NCI-H1930 (cell line): ENCODE results near the gene GBP7.
"Not testable (repeated sequence)": the region's sequence is repeated elsewhere in the genome, so short reads cannot be mapped to it uniquely, and the experiment has no call there.

ENCODE experiments used
- DNase-seq, 2 experiments: peaks; one replicate each; lab custom pipeline; 2025; lab: John Stamatoyannopoulos, UW

The GBP7 gene

DNA sequence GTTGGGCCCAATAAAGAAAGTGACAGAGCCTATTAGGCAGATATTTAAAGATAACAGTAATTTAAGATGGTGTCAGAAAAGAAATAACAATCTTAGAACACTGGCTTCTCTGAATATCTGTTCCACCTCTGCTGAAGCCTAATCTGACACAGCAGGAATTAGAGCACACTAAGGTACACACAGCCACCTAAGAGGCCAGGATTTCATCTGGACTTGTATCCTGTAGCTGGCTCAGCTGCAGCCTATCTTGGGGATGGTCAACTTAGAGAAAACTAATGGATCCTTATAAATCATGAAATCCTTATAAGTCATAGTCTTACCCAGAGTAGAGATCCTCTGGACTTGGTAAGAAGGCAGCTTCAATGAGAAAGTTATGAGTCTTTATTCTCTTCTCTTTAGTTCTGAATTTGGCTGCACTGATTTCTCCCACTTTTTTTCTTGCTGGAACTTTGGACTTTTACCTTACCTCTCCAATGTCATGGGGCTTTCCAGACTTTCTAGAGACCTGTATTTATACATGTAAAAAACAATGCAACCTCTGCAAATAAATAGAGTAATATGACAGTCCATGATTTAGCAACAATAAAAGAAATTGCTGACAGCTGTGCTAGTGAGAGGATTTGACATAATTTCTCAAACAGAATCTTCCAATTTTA, at the start of gene GBP7:
TSS of gene GBP7 (minus strand) at position 403 of the 656 bp plus-strand sequence. CDS start 4,068 bp downstream, outside the sequence.
- no peak for DNase-seq

DNA sequence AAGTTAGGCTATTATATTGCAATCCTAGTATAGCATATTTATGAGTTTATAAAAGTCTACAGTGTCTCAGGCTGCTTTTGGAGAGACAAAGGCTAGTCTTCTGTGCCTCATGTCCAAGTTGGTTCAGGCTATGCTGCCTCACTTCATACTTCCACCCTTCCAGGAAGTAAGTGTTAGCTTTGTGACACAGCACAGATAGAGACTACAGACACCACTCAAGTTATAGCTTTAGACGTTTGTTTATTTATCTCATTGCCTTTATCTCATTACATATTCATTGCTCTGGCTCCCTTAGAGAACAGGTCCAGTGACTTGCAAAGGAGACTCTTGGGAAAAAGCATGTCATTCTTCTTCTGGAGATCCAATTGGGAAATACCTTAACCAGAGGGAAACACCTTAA, 45.5 kb upstream of the GBP7 start:
- no peak for DNase-seq

GRCh38 chr1:89219851-89220250, 44.0 kb upstream of the GBP7 start:
- not testable (repeated sequence) for DNase-seq

GRCh38 chr1:89218941-89219340, 43.1 kb upstream of the GBP7 start:
- DNase-seq = not testable (repeated sequence)

- DNase-seq = no peak
Measured at GRCh38 chr1:89213347-89213746, 37.5 kb upstream of the GBP7 start.

DNA sequence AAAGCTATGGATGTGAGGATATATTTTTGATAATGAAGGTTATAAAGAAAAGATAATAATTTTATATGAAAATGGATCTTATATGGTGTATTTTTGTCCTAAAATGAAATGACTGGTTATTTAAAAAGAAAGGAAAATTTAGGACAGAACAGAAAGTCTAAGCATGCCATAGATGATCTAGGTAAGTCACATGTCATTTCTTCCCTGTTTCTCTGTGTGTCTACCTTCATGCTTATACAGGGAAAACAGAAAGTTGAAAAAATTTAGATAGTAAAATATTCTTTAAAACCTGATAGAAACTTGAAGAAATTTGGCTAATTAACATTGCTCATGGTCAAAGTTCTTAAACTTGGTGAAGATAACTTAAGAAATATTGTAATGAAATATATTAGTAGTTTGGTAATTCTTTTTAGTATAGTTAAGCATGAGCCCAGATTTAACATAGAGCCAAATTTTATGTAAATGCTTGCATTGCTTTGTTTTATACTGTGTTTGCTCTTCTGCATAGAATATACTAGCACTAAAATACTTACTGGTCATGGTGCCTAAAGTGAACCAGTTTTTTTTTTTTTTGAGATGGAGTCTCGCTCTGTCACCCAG, 35.3 kb upstream of the GBP7 start:
- DNase-seq = no peak

DNA sequence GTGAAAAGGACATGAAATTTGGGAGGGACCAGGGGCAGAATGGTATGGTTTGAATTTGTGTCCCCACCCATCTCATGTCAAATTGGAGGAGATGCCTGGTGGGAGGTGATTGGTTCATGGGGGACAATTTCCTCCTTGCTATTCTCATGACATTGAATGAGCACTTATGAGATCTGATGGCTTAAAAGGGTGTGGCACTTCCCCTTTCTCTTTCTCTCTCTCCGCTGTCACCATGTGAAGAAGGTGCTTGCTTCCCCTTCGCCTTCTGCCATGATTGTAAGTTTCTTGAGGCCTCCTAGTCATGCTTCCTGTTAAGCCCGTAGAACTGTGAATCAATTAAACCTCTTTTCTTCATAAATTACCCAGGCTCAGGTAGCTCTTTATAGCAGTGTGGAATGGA, 30.6 kb upstream of the GBP7 start:
- DNase-seq = no peak

DNA sequence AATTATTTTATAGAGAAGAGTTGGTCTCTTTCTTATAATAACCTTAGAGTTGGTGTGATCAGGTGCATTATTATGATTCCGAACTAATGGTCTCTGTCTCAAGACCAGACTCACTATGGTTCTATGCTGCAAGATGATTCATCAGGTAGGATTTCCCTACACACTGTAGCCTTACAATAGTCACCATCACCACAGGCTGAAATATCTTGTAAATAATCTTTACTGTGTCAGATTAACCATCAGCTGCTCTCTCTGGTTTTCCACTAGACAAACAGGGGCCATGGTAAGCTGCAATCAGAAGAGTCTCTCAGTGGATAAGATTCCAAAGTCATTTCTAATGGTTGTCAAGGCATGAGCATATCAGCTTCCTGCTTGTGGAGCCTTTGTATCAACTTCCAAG, 27.4 kb upstream of the GBP7 start:
- no peak for DNase-seq

DNA sequence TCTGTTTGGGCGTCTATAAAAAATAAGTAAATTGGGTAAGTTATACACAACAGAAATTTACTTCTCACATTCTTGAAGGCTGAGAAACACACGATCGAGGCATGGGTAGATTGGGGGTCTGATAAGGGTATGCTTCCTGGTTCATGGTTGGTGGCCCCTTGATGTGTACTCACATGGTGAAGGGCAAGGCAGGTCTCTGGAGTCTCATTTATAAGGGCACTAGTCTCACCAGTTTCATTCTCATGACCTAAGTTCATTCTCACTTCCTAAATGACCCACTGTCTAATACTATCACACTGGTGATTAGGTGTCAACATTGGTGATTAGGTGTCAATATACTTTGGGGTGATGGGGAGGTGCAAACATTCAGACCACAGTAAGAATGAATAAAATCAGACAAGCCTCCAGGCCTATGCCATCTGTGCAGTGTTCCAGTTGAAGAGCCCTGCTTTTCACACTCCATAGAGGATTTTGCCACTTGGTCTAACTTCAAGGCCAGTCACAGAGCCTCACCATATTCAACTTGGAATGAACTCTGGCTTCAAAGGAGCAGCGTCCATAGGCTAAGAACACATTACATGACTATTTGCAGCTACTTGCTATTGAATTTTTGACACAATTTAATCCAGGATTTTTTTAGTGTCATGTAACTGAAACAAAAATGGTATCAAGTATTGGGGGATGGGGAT, 25.4 kb upstream of the GBP7 start:
- no peak for DNase-seq

GRCh38 chr1:89200663-89201062, 24.9 kb upstream of the GBP7 start:
- no peak for DNase-seq

GRCh38 chr1:89199525-89200031, 23.8 kb upstream of the GBP7 start:
- no peak for DNase-seq

GRCh38 chr1:89198491-89199072, 22.8 kb upstream of the GBP7 start, which contains the start of gene GBP4:
TSS of gene GBP4 (minus strand) at chr1:89198942. CDS start at chr1:89198834, 108 bp downstream.
- no peak for DNase-seq

- DNase-seq = no peak
Measured at GRCh38 chr1:89198081-89198480, 22.3 kb upstream of the GBP7 start.

DNA sequence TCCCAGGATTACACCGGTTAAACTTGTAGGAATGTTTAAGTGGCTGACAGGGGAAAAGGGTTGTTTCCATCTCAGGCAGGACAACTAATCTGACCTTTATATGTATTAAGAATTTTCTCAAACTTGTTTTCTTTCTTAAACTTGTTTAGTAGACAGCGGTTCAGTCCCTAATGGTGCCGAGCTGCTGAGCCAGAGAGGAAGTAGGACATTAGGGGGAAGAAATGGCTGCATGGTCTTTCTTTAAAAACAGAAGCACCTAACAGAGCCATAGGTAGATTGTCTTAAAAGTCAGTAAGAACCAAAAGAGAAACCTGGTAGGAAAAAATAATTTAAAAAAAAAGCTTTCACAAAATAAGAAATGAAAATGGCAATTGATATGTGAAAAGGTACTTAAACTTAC, 19.7 kb upstream of the GBP7 start:
- DNase-seq = no peak

- DNase-seq = no peak
Measured at GRCh38 chr1:89191314-89191713, 15.5 kb upstream of the GBP7 start.

DNA sequence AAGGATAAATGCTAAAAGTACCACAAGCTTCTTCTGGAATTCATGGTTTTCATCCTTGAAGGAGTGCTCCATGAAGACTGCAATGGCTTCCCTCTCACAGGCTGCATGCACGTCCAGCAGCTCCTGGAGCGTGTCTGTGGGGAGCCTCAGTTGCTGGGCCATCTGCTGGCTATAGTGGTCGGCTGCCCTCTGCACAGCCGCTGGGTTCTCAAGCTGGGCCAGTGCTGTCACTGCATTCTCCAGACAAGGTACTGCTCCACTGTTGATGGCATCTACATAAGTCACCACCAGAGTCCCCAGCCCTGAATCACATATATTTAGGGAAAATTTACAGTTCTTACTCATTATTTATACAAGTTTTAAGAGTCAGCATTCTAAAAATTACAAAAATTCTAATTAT, 14.2 kb upstream of the GBP7 start:
- DNase-seq = no peak

- DNase-seq = no peak
Measured at GRCh38 chr1:89179343-89179742, 3.5 kb upstream of the GBP7 start.

- DNase-seq = no peak
Measured at GRCh38 chr1:89176971-89177370, 1.2 kb upstream of the GBP7 start.

GRCh38 chr1:89174491-89174890, 1.3 kb downstream of the GBP7 start:
- DNase-seq = no peak

GRCh38 chr1:89172468-89173143, 3.2 kb downstream of the GBP7 start:
- no peak for DNase-seq

- DNase-seq = no peak
Measured at GRCh38 chr1:89171067-89171438, 4.8 kb downstream of the GBP7 start.
